Progenitor cell of endocrine pancreas (in vitro differentiated cells): Measurements from ENCODE around the gene NLN. TPM values are rescaled to one million over a fixed set of nuclear protein-coding genes. Genes with fewer than 3 reads are reported as not detected.
"Not testable (repeated sequence)": the region's sequence is repeated elsewhere in the genome, so short reads cannot be mapped to it uniquely, and the experiment has no call there.

Experiments
- DNase-seq: peaks from one replicate; pipeline ENCODE4 v3.0.0; 2021; ENCODE audit warnings: low spot score; ENCODE audit not compliant: unreplicated experiment
- H3K27ac Mint-ChIP-seq: 2 replicates; pipeline ENCODE4 v1.8.0; 2021; ENCODE audit warnings: mild to moderate bottlenecking, moderate library complexity, mixed read lengths
- H3K27me3 Mint-ChIP-seq: 2 replicates; pipeline ENCODE4 v1.8.0; 2021; ENCODE audit warnings: mixed read lengths
- H3K36me3 Mint-ChIP-seq: 2 replicates; pipeline ENCODE4 v1.8.0; 2022; ENCODE audit warnings: mixed read lengths; ENCODE audit not compliant: insufficient read depth
- H3K4me1 Mint-ChIP-seq: 2 replicates; pipeline ENCODE4 v1.8.0; 2021; ENCODE audit warnings: low read depth, mixed read lengths
- H3K4me3 Mint-ChIP-seq: 2 replicates; pipeline ENCODE4 v1.8.0; 2021; ENCODE audit warnings: low read depth, mild to moderate bottlenecking, moderate library complexity, mixed read lengths
- H3K9me3 Mint-ChIP-seq: 2 replicates; pipeline ENCODE4 v1.8.0; 2021; ENCODE audit warnings: low read depth, mixed read lengths
- total RNA-seq: library from RNA; stranded (reverse); gene quantifications from 2 replicates; pipeline ENCODE4 v1.2.1, GENCODE V29; 2021
- TF ChIP-seq, protein P1 (sequence below): fragments of 200-600 bp; sonication (generic); IDR thresholded peaks from one replicate; pipeline ENCODE4 v1.5.0; 2021; ENCODE audit warnings: antibody characterized with exemption, mild to moderate bottlenecking; ENCODE audit not compliant: unreplicated experiment

Gene NLN
- total RNA-seq, 1 donor from 2014 or later: 65.1 TPM

DNA sequence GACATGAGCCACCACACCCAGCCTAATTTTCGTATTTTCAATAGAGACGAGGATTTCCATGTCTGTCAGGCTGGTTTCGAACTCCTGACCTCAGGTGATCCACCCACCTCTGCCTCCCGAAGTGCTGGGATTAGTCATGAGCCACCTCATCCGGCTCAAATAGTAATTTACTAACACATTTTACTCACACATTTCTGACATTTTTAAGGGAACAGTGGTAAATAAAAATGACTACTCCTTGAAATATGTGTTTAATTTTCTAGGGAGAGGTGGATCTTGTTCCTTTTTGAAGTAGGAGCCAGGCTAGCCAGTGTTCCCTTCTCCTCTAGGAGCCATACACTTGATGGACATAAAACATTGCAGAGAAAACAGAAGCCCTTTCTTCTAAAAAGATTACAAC, 149.2 kb downstream of the NLN start:
- H3K27me3 Mint-ChIP-seq: no peaks in the 10 kb centered on the region
- H3K36me3 Mint-ChIP-seq: no peaks in the 10 kb centered on the region
- H3K4me3 Mint-ChIP-seq: no peak overlapping the region
- no peak overlapping the region for H3K27ac Mint-ChIP-seq
- DNase-seq: no peak
- no peaks in the 10 kb centered on the region for H3K9me3 Mint-ChIP-seq
- no peaks in the 10 kb centered on the region for H3K4me1 Mint-ChIP-seq
- TF ChIP-seq, protein P1, sequence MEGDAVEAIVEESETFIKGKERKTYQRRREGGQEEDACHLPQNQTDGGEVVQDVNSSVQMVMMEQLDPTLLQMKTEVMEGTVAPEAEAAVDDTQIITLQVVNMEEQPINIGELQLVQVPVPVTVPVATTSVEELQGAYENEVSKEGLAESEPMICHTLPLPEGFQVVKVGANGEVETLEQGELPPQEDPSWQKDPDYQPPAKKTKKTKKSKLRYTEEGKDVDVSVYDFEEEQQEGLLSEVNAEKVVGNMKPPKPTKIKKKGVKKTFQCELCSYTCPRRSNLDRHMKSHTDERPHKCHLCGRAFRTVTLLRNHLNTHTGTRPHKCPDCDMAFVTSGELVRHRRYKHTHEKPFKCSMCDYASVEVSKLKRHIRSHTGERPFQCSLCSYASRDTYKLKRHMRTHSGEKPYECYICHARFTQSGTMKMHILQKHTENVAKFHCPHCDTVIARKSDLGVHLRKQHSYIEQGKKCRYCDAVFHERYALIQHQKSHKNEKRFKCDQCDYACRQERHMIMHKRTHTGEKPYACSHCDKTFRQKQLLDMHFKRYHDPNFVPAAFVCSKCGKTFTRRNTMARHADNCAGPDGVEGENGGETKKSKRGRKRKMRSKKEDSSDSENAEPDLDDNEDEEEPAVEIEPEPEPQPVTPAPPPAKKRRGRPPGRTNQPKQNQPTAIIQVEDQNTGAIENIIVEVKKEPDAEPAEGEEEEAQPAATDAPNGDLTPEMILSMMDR: no peak

DNA sequence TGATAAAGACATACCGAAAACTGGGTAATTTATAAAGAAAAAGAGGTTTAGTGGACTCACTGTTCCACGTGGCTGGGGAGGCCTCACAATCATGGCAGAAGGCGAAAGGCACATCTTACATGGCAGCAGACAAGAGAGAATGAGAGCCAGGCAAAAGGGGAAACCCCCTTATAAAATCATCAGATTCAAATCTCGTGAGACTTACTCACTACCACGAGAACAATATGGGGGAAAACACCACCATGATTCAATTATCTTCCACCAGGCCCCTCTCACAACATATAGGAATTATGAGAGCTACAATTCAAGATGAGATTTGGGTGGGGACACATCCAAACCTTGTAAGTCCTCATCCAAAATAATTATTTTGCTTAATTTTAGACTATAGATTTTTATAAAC, 149.8 kb downstream of the NLN start:
- not testable (repeated sequence) for H3K9me3 Mint-ChIP-seq, H3K4me3 Mint-ChIP-seq, H3K36me3 Mint-ChIP-seq, H3K27me3 Mint-ChIP-seq, DNase-seq, H3K4me1 Mint-ChIP-seq, H3K27ac Mint-ChIP-seq

DNA sequence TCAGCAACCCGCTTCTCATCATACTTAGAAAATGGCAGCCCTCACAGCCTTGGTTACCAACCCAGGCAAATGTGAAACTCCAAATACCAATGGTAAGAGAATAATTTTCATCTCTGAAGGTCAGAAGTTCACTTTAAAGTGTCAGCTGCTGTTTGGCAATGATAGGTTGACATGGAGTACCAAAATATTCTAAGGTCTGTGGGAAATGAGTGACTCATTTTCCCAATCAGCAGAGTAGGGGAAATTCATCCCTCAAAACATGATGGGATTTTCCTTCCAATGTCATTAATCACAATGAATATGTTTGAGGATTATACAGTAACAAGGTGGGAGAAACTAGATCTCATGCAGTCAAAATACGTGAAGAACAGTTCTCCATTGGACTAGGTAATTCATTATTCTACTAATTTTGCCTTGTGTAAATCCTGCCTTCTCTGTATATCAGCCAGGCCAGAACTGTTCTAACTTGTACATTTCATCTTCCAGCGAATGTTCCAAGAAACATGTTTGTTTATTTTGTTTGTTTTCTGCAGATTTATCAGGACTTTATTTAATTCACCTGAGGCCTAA, 151.3 kb downstream of the NLN start:
- H3K27ac Mint-ChIP-seq: no peak overlapping the region
- no peaks in the 10 kb centered on the region for H3K36me3 Mint-ChIP-seq
- no peaks in the 10 kb centered on the region for H3K27me3 Mint-ChIP-seq
- DNase-seq: no peak
- H3K4me1 Mint-ChIP-seq: no peaks in the 10 kb centered on the region
- TF ChIP-seq, protein P1: no peak
- peaks cover under 1% of the 10 kb centered on the region for H3K9me3 Mint-ChIP-seq
- no peak overlapping the region for H3K4me3 Mint-ChIP-seq

DNA sequence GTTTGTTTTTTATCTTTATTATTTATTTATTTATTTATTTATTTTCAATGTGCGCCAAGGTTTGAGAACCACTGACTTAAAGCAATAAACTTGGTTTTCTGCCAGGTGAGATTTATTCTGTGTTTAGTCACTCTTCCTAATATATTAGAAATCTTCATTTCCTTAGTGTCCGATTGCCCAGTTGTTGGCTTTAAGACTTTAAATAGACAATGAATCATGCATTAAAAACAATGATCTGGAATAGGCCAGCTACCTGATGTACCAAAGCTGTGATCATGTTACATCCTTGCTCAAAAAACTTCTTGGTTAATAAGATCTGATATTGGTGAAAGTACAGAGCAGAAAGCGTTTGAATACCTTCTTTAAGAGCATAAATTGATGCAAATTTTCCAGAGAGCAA, 152.2 kb downstream of the NLN start:
- H3K36me3 Mint-ChIP-seq: no peaks in the 10 kb centered on the region
- H3K4me3 Mint-ChIP-seq: no peak overlapping the region
- TF ChIP-seq, protein P1: no peak
- H3K27ac Mint-ChIP-seq: no peak overlapping the region
- H3K4me1 Mint-ChIP-seq: no peaks in the 10 kb centered on the region
- peaks cover 4% of the 10 kb centered on the region for H3K9me3 Mint-ChIP-seq
- no peak for DNase-seq
- no peaks in the 10 kb centered on the region for H3K27me3 Mint-ChIP-seq

DNA sequence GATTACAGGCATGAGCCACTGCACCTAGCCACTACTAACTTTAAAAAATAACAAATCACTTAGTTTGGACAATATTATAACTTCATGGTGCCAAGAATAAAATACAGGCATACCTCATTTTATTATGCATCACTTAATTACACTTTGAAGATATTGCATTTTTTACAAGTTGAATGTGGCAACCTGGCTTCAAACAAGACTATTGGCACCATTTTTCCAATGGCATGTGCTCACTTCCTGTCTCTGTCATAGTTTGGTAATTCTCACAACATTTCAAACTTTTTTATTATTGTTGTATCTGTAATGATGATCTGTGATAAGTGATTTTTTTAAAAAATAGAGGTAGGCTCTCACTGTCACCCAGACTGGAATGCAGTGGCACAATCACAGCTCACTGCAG, 154.5 kb downstream of the NLN start:
- DNase-seq: no peak
- Mint-ChIP-seq H3K9me3 (peaks cover 4% of the 10 kb centered on the region), H3K4me1 (no peaks in the 10 kb centered on the region), H3K36me3 (no peaks in the 10 kb centered on the region), H3K27me3 (no peaks in the 10 kb centered on the region), H3K4me3 (no peak overlapping the region), H3K27ac (no peak overlapping the region)
- TF ChIP-seq, protein P1: no peak

DNA sequence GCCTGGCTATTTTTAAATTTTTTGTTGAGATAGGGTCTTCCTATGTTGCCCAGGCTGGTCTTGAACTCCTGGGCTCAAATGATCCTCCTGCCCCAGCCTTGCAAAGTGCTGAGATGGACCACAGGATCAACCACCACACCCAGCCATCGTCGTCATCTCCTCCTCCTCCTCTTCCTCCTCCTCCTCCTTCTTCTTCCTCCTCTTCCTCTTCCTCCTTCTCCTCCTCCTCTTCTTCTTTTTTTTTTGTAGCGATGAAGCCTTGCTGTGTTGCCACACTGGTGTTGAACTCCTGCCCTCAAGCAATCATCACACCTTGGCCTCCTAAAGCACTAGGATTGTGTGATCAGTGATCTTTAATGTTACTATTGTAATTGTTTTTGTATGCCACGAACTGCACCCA, 155.0 kb downstream of the NLN start:
- TF ChIP-seq, protein P1: no peak
- DNase-seq: no peak
- no peaks in the 10 kb centered on the region for H3K27me3 Mint-ChIP-seq
- no peaks in the 10 kb centered on the region for H3K4me1 Mint-ChIP-seq
- peaks cover 4% of the 10 kb centered on the region for H3K9me3 Mint-ChIP-seq
- no peak overlapping the region for H3K4me3 Mint-ChIP-seq
- H3K36me3 Mint-ChIP-seq: no peaks in the 10 kb centered on the region
- no peak overlapping the region for H3K27ac Mint-ChIP-seq
